NCI-H1436 treated with DMSO at 0.1 percent for 48 hours (cell line): ENCODE data around the gene IL22RA2.
"Not testable (repeated sequence)": the region's sequence is repeated elsewhere in the genome, so short reads cannot be mapped to it uniquely, and the experiment has no call there.

Experiments used
- DNase-seq: peaks from one replicate; lab custom pipeline; 2025; lab: John Stamatoyannopoulos, UW

The IL22RA2 gene

GRCh38 chr6:137122612-137123011 is 50.8 kb downstream of the IL22RA2 start:
- no peak for DNase-seq

DNA sequence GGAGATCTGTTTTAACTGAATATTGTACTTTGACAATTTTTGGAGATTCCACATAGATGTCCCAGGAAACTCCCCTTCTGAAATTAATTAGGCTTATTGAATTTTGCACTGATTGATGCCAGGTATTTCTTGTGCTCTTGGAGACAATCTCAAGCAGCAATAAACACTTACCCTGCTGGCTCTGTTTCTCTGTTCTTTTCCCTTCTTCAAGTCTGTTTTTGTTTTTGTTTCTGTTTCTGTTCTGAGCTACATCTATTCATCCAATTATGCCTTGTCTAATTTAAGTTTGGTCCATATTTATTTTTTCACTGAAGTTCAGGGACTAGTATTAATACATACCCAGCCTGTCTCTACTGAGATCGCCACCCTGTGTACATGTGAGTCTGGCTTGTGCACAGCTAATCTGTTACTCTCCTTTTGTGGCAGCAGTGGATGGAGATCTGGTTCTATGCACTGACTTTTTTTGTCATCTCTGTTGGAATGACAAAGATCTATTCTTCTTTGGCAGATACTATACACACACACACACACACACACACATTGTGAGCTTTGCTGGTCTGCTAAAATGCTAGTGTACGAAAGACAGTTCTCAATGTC is 51.9 kb downstream of the IL22RA2 start:
- no peak for DNase-seq

DNA sequence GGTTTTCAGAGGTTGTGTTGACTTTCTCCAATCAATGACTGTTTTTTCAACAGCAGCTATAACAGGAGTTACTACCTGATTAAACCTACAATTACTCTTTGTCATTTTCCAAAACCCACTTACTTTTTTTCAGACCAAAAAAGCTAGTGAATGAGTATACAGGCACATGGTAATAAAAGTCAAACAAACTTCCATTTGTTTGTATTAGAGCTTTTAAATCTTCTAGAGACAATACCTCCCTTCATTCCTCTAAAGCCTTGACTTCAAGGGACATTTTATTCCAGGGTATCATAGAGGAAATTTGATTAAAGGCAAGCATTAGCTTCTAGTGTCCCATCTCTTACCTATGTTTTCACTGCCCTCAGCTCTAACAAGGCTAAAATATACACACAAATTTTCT is 52.7 kb downstream of the IL22RA2 start:
- no peak for DNase-seq

DNA sequence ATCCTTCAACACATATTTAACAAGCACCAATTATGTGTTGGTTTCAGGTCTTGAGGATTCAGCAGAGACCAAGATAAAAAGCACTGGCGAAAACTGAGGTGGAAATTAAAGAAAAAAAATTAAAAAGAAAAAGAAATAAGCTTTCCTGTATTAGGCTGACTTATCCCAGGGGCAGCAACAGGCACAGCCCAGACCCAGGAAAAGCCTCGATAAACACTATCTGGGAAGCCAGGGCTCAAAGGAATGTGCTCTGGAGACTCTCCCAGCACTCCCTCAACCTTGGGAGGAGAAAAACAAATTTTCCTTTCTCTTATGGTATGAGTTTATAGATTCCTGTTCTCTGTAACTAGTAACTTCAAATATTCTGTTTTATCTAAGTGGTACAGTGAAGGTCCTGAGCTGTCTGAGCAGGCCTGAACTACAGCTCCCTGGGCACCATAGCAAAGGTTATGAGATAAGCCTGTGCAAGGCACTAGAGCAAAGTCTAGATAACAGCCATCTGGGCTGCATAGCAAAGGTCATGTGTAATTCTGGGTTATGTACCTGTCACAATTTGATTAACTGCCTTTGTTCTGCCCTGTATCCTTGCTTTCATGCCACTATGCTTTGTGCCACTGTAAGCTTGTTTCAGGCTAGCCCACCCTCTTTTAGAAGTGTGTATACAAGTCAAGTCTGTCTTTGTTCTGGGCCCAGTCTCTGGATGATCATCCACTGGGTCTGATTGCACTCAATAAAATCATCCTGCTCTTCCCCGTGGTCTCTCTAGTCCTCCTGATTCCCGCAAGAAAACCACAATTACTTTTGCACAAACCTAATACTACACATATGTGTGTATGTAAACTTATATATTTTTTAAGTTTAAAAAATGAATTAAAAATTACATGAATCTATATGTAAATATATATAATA is 54.0 kb downstream of the IL22RA2 start:
- no peak for DNase-seq

DNA sequence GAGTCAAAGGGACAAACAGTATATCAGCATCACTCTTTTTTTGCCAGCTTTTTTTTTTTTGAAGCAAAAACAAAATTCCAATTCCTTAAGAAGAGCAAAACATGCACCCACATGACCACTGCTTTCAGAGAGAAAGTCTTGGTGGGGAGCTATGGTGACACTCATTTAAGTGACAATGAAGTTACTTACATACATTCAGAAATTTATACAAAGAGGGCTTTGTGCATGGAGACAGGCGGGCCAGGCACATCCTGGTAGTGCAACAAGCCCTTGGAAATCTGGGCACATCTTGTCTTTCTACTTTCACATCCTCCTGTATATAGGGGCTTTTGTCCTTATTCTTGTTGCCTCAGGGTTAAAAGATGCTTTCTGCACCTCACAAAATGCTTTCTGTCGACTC is 55.9 kb downstream of the IL22RA2 start:
- DNase-seq: no peak

GRCh38 chr6:137116807-137117206 is 56.6 kb downstream of the IL22RA2 start:
- DNase-seq: no peak

DNA sequence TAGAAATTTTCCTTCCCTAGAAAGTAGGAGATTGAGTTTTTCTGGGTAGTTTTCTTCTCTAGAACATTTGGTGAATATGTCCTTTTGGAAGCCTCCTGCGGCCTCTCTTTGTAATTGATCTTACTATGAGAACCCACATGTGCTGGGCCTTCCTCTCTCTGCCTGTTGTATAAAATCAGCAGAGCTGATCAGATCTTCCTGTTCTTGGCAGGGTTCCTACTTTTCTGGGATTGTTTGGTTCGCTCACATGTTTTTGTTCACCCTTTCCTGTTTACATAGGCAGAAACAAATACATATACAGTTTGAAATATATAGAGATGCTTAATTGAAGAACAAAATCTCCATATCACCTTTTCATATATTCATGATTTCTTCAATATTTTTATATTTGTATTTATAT is 57.8 kb downstream of the IL22RA2 start:
- DNase-seq: no peak

DNA sequence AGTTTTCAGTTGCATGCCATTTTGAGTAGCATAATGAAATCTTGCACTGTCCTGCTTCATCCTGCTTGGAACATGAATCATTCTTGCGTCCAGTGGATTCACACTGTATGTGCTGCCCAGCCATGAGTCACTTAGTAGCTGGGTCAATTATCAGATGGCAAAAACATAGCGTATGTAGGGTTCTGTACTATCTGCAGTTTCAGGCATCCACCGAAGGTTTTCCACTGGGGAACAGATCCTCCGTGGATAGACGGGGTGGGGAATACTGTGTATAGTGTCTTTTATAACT is 61.4 kb downstream of the IL22RA2 start:
- no peak for DNase-seq

- DNase-seq: no peak
These were observed 62.0 kb downstream of the IL22RA2 start for GRCh38 chr6:137111296-137112066.

- no peak for DNase-seq
These were observed 65.7 kb downstream of the IL22RA2 start for GRCh38 chr6:137107767-137108105.

DNA sequence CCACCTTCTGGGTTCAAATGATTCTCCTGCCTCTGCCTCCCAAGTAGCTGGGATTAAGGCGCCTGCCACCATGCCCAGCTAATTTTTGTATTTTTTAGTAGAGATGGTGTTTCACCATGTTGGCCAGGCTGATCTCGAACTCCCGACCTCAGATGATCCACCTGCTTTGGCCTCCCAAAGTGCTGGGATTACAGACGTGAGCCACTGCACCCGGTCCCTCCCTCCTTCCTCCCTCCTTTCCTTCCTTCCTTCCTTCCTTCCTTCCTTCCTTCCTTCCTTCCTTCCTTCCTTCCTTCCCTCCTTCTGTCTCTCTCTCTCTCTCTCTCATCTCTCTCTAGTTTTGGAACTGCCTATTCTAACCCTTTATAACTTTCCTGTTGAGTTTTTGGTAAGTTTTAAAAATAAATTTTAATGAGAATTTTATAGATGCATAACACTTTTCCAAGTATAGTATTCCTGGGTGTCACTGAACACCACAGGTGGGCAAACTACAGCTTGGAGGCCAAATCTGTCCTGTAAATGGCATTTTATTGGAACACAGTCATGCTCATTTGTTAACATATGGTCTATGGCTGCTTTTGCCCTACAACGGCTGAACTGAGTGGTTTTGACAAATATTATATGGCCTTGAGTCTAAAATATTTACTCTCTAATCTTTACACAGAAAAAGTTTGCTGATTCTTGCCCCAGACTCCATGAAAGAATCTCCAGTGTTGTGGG is 66.2 kb downstream of the IL22RA2 start:
- not testable (repeated sequence) for DNase-seq

DNA sequence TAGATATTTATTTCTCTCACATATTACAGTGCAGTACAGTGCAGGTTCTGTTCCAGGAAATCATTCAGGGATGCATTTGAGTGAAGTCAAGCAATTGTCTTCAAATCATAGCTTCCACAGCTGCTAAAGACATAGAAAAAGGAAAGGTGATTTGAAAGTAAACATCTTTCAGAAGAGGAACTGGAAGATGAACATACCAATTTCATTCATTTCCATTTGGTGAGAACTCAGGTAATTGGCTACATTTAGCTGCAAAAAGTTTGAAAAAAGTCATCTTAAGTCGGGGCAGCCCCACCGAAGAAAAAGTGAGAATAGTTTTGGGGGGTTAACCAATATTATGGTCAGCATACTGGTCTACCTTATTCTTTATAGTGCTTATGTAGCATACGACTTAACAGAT is 67.3 kb downstream of the IL22RA2 start:
- DNase-seq: no peak

- no peak for DNase-seq
These were observed 68.1 kb downstream of the IL22RA2 start for GRCh38 chr6:137105375-137105774.

DNA sequence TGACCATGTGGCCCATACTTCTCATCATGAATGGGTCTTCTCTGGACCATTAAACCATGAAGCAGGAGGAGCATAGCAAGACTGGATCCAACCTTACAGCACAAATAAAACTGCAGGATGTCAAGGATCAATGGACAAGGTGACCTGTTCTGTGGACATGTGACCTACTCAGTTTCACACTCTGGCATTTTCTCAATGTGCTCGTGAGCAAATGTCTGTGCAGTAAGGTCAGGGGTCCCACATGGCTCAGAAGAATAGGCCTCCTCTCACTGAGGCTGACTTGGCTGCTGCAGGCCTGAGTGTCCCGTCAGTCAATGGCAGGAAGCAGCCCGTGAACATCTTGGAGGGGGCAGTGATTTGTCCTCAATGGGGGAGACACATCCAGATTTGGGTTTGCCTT is 68.5 kb downstream of the IL22RA2 start:
- no peak for DNase-seq

DNA sequence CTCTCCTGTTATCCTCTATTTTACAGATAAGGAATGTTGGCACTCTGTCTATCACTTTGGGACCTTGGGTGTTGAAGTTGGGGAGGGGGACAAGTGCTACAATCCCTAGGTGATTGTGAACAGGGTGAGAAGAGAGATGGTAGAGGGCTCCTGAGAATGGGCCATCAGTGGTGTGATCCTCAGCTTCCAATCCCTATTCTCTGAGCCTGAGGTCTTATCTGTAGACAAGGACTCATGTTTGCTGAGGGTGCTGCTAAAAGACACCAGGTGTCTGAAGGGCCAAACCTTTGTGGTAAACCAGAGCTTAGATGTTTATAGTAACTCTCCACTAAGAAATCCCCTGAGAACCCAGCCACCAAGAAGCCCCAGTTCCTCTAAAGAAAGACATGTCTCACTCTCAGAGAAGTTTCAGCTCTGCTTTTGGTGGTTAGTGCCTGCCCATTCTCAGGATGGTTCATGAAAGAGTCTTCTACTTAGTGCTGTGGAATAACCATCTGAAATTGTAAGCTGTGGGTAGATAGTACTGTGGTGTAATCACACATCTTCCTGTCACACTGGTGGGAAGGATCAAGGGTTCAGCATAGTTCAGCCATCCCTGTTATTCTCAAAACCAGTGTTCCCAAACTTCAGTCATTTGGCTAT is 70.5 kb downstream of the IL22RA2 start:
- no peak for DNase-seq

GRCh38 chr6:137102050-137102848 is 71.2 kb downstream of the IL22RA2 start:
- no peak for DNase-seq

GRCh38 chr6:137099689-137100403 is 73.6 kb downstream of the IL22RA2 start:
- no peak for DNase-seq

DNA sequence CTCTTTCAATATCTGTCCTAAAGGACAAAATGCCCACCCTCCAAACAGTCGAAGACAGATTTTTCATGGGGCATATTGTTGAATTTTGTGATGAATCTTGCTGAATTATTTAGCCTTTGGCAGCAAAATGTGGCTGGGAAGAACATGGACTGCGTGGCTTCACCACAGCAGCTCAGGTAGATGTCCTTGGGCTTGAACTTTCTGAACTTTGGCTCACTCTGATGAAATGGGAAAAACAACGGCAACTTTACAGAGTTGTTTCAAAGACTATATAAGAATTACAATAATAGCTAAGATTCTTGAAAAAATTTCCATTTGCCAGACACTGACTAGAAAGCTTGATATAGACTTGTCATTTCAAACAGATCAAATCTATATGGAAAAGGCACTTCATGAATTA is 75.9 kb downstream of the IL22RA2 start:
- no peak for DNase-seq

DNA sequence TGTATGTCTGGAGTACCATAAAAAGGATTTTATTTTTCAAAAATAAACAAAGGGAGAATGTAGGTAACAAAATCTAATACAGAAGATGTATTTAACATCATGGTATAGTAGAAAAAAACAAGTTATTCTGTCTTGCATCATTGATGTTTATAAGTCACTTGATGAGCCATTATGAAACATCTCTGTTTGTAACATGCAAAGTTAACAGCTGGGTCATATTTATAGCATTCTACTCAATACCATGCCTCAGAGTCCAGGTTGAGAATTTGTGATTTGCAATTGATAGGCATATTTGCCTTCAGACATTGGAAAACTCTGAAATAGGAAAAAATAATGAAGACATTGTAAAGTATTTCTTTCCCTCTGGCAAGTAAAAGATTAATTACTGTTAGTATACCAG is 76.4 kb downstream of the IL22RA2 start:
- DNase-seq: no peak

DNA sequence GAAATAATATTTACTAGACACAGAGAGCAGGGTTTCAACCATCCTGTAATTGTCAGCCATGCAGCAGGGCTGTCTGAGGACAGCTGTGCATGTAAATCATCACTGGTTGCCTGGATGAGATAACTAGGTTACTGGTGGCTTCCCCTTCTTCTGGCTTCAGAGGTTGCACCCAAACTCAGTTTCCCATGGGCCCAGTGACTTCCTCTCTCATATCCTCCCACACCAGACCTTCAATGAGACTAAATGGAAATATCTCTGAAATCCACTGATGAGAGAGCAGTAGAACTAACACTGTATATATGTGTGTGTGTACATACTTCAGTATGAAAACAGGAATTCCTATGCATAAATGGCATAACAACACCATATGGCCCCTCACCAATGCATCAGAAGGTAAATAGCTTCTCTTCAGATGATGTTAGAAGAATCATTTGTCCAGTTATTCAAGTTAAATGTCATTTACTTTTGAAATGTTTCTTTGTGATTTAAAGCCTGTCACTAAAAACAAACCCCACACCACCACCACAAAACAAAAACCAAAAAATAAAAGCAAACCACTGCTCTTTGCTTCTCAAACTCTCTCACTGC is 77.7 kb downstream of the IL22RA2 start:
- DNase-seq: no peak
